GM18511 (cell line): ENCODE results near the gene C11orf16.
"Not testable (repeated sequence)": the region's sequence is repeated elsewhere in the genome, so short reads cannot be mapped to it uniquely, and the experiment has no call there.

Source experiments
- ATAC-seq: cut with Tn5 transposase; IDR thresholded peaks from one replicate; pipeline ENCODE4 v1.9.1; 2021; ENCODE audit warnings: mild to moderate bottlenecking, moderate library complexity; ENCODE audit not compliant: unreplicated experiment

The C11orf16 gene

GRCh38 chr11:8905528-8906165 is 27.1 kb downstream of the C11orf16 start:
- ATAC-seq = no peak

GRCh38 chr11:8899119-8899753 is 33.5 kb downstream of the C11orf16 start:
- no peak for ATAC-seq

- ATAC-seq = not testable (repeated sequence)
Observed at GRCh38 chr11:8891185-8891584, 41.6 kb downstream of the C11orf16 start.

GRCh38 chr11:8886322-8886721 is 46.4 kb downstream of the C11orf16 start:
- ATAC-seq = no peak

- not testable (repeated sequence) for ATAC-seq
Observed at GRCh38 chr11:8881585-8881984, 51.2 kb downstream of the C11orf16 start.

GRCh38 chr11:8878771-8879170 is 54.0 kb downstream of the C11orf16 start:
- no peak for ATAC-seq

GRCh38 chr11:8873741-8874405 is 58.9 kb downstream of the C11orf16 start:
- no peak for ATAC-seq

GRCh38 chr11:8871962-8872361 is 60.8 kb downstream of the C11orf16 start:
- ATAC-seq = no peak

- no peak for ATAC-seq
Observed at GRCh38 chr11:8871171-8871775, 61.5 kb downstream of the C11orf16 start.

GRCh38 chr11:8870411-8871170 is 62.2 kb downstream of the C11orf16 start:
- ATAC-seq = no peak
